ENCODE data around the gene ADAMTS10. TPM values are rescaled to one million over a fixed set of nuclear protein-coding genes. Genes with fewer than 3 reads are reported as not detected.

ADAMTS10 gene
- total and polyA plus RNA-seq, 2 donors (not counting 3 experiments of a cell fraction or from before 2014, with no cell fraction given) = 15.8 to 17.4 TPM

DNA sequence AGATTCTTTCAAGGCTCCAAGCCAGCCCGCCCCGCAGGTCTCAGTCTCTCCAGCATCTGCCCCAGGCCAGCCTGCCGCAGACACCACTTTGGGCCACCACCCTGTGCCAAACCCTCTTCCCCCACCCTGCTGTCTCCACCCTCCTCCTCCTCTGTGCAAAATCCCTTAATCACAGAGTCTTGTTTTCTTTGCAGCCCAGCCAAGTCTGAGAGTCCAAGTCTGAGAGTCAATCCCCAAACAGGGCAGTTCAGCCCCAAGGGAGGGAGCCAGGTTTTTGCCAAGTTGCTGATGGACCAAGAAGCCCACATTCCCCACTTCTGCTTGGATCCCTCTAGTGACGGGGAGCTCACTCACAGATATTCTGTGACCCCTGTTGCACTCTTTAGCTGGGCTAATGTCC is 3.1 kb downstream of the ADAMTS10 start:
- TF ChIP-seq POLR2A (IDR thresholded peaks at IDR 0.05; ENCODE audit: low read depth, low read length) = no peak
- TF ChIP-seq FOS (IDR thresholded peaks at IDR 0.05; ENCODE audit: borderline replicate concordance, insufficient read depth, low read length) = no peak
- TF ChIP-seq POLR2AphosphoS5 (IDR thresholded peaks at IDR 0.05; ENCODE audit: insufficient read depth, low read depth, low read length) = no peak
- TF ChIP-seq JUN (IDR thresholded peaks at IDR 0.05; ENCODE audit: borderline replicate concordance, insufficient read depth, insufficient read length, low read depth) = no peak
- TF ChIP-seq, protein P1, sequence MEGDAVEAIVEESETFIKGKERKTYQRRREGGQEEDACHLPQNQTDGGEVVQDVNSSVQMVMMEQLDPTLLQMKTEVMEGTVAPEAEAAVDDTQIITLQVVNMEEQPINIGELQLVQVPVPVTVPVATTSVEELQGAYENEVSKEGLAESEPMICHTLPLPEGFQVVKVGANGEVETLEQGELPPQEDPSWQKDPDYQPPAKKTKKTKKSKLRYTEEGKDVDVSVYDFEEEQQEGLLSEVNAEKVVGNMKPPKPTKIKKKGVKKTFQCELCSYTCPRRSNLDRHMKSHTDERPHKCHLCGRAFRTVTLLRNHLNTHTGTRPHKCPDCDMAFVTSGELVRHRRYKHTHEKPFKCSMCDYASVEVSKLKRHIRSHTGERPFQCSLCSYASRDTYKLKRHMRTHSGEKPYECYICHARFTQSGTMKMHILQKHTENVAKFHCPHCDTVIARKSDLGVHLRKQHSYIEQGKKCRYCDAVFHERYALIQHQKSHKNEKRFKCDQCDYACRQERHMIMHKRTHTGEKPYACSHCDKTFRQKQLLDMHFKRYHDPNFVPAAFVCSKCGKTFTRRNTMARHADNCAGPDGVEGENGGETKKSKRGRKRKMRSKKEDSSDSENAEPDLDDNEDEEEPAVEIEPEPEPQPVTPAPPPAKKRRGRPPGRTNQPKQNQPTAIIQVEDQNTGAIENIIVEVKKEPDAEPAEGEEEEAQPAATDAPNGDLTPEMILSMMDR (IDR thresholded peaks at IDR 0.05; ENCODE audit: extremely low read depth in 1 of 2, insufficient read depth in 1 of 2, low read depth in 1 of 2, low read length in 2 of 2) = no peak
- no peak for TF ChIP-seq GATA2 (IDR thresholded peaks at IDR 0.05; ENCODE audit: insufficient read depth, insufficient read length, low read depth, low read length)
- TF ChIP-seq, protein P2, sequence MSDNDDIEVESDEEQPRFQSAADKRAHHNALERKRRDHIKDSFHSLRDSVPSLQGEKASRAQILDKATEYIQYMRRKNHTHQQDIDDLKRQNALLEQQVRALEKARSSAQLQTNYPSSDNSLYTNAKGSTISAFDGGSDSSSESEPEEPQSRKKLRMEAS (IDR thresholded peaks at IDR 0.05; ENCODE audit: insufficient read depth, insufficient read length) = no peak
- TF ChIP-seq MYC (IDR thresholded peaks at IDR 0.05; ENCODE audit: low read depth, low read length) = no peak
- TF ChIP-seq EZH2 (IDR thresholded peaks at IDR 0.05; ENCODE audit: borderline replicate concordance, low read depth, low read length, severe bottlenecking) = no peak
- Histone ChIP-seq H3K27ac (ENCODE audit: insufficient read depth, low read depth, low read length) (no peak overlapping the region), H3K9ac (replicated peaks; ENCODE audit: extremely low read depth, insufficient read depth, low read length) (no peak overlapping the region), H3K27me3 (ENCODE audit: control insufficient read depth in 2 of 2, insufficient read depth in 2 of 2, low read length in 2 of 2) (no peaks in the 10 kb centered on the region), H3K4me3 (replicated peaks in 1 of 3; ENCODE audit: insufficient read depth in 1 of 3, low read depth in 1 of 3, low read length in 3 of 3) (no peak overlapping the region), H3K36me3 (ENCODE audit: control insufficient read depth in 2 of 2, extremely low read depth in 1 of 2, insufficient read depth in 2 of 2, low read length in 2 of 2) (no peaks in the 10 kb centered on the region), H3K9me1 (replicated peaks; ENCODE audit: control insufficient read depth, extremely low read depth, insufficient read depth, low read length) (no peaks in the 10 kb centered on the region), H3K4me1 (ENCODE audit: control insufficient read depth, extremely low read depth, insufficient read depth, low read length) (peaks cover 9% of the 10 kb centered on the region), H4K20me1 (replicated peaks; ENCODE audit: control insufficient read depth, extremely low read depth, insufficient read depth, low read length) (no peaks in the 10 kb centered on the region), H2AFZ (ENCODE audit: low read depth, low read length) (no peak overlapping the region), H3K9me3 (replicated peaks; ENCODE audit: control insufficient read depth, insufficient read depth, low read length) (no peaks in the 10 kb centered on the region), H3K4me2 (ENCODE audit: insufficient read depth, low read length) (no peak overlapping the region), H3K79me2 (ENCODE audit: control insufficient read depth, insufficient read depth, low read length) (no peaks in the 10 kb centered on the region)
- dilution Hi-C loops (cut with MboI; ENCODE audit: extremely low pct_ligation_motif_present, low sequenced_read_pairs) (no loop called here), intact Hi-C loops (cut with micrococcal nuclease) (no loop called here)
- ChIA-PET POLR2A (no interaction called here), CTCF (no interaction called here)
- FAIRE-seq (no peak), DNase-seq (ENCODE audit: low read depth, low spot score) (no peak)
- no TSS peak for BruUV-seq (replicated peaks)

Measured in endothelial cell of umbilical vein (primary cell).